ENCODE results near the gene CACNG1. TPM values are rescaled to one million over a fixed set of nuclear protein-coding genes. Genes with fewer than 3 reads are reported as not detected.
"Not testable (repeated sequence)": the region's sequence is repeated elsewhere in the genome, so short reads cannot be mapped to it uniquely, and the experiment has no call there.

CACNG1 gene
- polyA plus RNA-seq, 1 donor from 2014 or later = 0.77 TPM

DNA sequence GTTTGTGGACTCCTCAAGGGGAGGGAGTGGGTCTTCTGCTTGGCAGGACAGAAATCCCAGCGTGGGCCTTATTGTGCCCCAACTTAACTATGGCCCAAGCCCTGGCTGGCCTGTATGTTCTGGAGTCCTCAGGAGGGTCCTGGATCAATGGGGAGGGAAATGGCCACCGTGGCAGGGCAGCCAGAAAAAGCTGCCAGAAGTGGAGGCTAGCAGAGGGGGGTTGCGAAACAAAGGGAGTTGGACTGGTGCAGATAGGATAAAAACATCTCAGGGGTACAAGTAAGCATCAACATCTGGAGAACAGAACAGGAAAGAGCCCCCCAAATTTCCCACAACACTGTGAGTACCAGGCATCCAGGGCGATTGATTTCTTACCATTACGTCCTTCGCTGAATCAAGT is 3.7 kb upstream of the CACNG1 start:
- TF ChIP-seq EZH2 (IDR thresholded peaks at IDR 0.05; ENCODE audit: borderline replicate concordance, insufficient read depth, low read length, poor library complexity, severe bottlenecking) (no peak), MXI1 (conservative IDR thresholded peaks at IDR 0.05; ENCODE audit: poor library complexity, severe bottlenecking) (no peak), SMC3 (conservative IDR thresholded peaks at IDR 0.05; ENCODE audit: poor library complexity) (no peak), EP300 (conservative IDR thresholded peaks at IDR 0.05; ENCODE audit: poor library complexity, severe bottlenecking) (no peak), POLR2AphosphoS5 (IDR thresholded peaks at IDR 0.05) (no peak), RAD21 (conservative IDR thresholded peaks at IDR 0.05) (no peak), TAF1 (IDR thresholded peaks at IDR 0.05; ENCODE audit: low read depth) (no peak)
- TF ChIP-seq, protein P1, sequence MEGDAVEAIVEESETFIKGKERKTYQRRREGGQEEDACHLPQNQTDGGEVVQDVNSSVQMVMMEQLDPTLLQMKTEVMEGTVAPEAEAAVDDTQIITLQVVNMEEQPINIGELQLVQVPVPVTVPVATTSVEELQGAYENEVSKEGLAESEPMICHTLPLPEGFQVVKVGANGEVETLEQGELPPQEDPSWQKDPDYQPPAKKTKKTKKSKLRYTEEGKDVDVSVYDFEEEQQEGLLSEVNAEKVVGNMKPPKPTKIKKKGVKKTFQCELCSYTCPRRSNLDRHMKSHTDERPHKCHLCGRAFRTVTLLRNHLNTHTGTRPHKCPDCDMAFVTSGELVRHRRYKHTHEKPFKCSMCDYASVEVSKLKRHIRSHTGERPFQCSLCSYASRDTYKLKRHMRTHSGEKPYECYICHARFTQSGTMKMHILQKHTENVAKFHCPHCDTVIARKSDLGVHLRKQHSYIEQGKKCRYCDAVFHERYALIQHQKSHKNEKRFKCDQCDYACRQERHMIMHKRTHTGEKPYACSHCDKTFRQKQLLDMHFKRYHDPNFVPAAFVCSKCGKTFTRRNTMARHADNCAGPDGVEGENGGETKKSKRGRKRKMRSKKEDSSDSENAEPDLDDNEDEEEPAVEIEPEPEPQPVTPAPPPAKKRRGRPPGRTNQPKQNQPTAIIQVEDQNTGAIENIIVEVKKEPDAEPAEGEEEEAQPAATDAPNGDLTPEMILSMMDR (IDR thresholded peaks at IDR 0.05; ENCODE audit: poor library complexity, severe bottlenecking) = no peak
- TF ChIP-seq, protein P2, sequence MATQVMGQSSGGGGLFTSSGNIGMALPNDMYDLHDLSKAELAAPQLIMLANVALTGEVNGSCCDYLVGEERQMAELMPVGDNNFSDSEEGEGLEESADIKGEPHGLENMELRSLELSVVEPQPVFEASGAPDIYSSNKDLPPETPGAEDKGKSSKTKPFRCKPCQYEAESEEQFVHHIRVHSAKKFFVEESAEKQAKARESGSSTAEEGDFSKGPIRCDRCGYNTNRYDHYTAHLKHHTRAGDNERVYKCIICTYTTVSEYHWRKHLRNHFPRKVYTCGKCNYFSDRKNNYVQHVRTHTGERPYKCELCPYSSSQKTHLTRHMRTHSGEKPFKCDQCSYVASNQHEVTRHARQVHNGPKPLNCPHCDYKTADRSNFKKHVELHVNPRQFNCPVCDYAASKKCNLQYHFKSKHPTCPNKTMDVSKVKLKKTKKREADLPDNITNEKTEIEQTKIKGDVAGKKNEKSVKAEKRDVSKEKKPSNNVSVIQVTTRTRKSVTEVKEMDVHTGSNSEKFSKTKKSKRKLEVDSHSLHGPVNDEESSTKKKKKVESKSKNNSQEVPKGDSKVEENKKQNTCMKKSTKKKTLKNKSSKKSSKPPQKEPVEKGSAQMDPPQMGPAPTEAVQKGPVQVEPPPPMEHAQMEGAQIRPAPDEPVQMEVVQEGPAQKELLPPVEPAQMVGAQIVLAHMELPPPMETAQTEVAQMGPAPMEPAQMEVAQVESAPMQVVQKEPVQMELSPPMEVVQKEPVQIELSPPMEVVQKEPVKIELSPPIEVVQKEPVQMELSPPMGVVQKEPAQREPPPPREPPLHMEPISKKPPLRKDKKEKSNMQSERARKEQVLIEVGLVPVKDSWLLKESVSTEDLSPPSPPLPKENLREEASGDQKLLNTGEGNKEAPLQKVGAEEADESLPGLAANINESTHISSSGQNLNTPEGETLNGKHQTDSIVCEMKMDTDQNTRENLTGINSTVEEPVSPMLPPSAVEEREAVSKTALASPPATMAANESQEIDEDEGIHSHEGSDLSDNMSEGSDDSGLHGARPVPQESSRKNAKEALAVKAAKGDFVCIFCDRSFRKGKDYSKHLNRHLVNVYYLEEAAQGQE (IDR thresholded peaks at IDR 0.05; ENCODE audit: borderline replicate concordance) = no peak
- no peaks in the 10 kb centered on the region for H3K9me3 ChIP-seq (ENCODE audit: low read length)
- no peaks in the 10 kb centered on the region for H3K79me2 ChIP-seq (replicated peaks; ENCODE audit: insufficient read depth, low read length)
- H3K27me3 ChIP-seq (ENCODE audit: insufficient read depth, low read depth, low read length) = no peaks in the 10 kb centered on the region
- H3K27ac ChIP-seq (ENCODE audit: low read length) = no peak overlapping the region
- H3F3A ChIP-seq (ENCODE audit: insufficient read depth, low read length, poor library complexity, severe bottlenecking) = no peaks in the 10 kb centered on the region
- no peaks in the 10 kb centered on the region for H3K9me2 ChIP-seq (ENCODE audit: insufficient read depth, low read length)
- no peaks in the 10 kb centered on the region for H3K36me3 ChIP-seq (ENCODE audit: insufficient read depth, low read length)
- no peak overlapping the region for H3K9ac ChIP-seq (ENCODE audit: low read length)
- no peak overlapping the region for H3K4me2 ChIP-seq (ENCODE audit: low read length)
- H4K20me1 ChIP-seq (ENCODE audit: insufficient read depth) = no peaks in the 10 kb centered on the region
- H2AFZ ChIP-seq (ENCODE audit: low read depth, low read length) = no peak overlapping the region
- no peak overlapping the region for H3K4me3 ChIP-seq (ENCODE audit: low read length)

DNA sequence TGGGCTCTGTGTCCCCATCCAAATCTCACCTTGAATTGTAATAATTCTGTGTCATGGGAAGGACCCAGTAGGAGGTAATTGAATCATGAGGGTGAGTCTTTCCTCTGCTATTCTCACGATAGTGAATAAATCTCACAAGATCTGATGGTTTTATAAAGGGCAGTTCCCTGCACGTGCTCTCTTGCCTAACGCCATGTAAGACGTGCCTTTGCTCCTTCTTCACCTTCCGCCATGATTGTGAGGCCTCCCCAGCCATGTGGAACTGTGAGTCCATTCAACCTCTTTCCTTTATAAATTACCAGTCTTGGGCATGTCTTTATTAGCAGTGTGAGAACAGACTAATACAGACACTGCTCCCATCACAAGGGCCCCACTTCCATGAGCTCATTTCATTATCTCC is 3.2 kb upstream of the CACNG1 start:
- not testable (repeated sequence) for H3K36me3 ChIP-seq (ENCODE audit: insufficient read depth, low read length); H3K79me2 ChIP-seq (replicated peaks; ENCODE audit: insufficient read depth, low read length); H4K20me1 ChIP-seq (ENCODE audit: insufficient read depth); H3K4me3 ChIP-seq (ENCODE audit: low read length); H3K9ac ChIP-seq (ENCODE audit: low read length); H3K9me3 ChIP-seq (ENCODE audit: low read length); H2AFZ ChIP-seq (ENCODE audit: low read depth, low read length); H3K9me2 ChIP-seq (ENCODE audit: insufficient read depth, low read length); H3K27me3 ChIP-seq (ENCODE audit: insufficient read depth, low read depth, low read length); H3K4me2 ChIP-seq (ENCODE audit: low read length); H3K27ac ChIP-seq (ENCODE audit: low read length); H3F3A ChIP-seq (ENCODE audit: insufficient read depth, low read length, poor library complexity, severe bottlenecking)

DNA sequence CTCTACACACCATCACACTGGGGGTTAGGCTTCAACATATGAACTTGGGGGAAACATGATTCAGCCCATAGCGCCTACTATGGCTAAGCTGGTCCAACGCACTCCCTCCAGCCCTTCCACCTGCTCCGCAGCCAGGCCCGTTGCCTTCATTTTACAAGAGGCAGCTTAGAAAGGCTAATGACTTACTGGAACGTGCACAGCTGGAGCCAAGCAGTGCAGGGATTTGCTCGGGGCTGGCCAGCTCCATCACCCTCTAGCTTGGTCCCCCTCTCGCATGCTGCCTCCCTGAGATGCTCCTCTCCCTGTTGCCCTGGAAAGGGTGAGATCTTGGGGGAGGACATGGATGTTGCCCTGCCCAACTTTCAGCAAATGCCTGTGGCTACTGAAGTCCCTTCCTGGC is 2.8 kb upstream of the CACNG1 start:
- Histone ChIP-seq H2AFZ (ENCODE audit: low read depth, low read length) (no peak overlapping the region), H3K36me3 (ENCODE audit: insufficient read depth, low read length) (no peaks in the 10 kb centered on the region), H3K9me2 (ENCODE audit: insufficient read depth, low read length) (no peaks in the 10 kb centered on the region), H3F3A (ENCODE audit: insufficient read depth, low read length, poor library complexity, severe bottlenecking) (no peaks in the 10 kb centered on the region), H3K9me3 (ENCODE audit: low read length) (no peaks in the 10 kb centered on the region), H3K4me2 (ENCODE audit: low read length) (no peak overlapping the region), H3K79me2 (replicated peaks; ENCODE audit: insufficient read depth, low read length) (no peaks in the 10 kb centered on the region), H3K27me3 (ENCODE audit: insufficient read depth, low read depth, low read length) (no peaks in the 10 kb centered on the region), H3K4me3 (ENCODE audit: low read length) (no peak overlapping the region), H3K9ac (ENCODE audit: low read length) (no peak overlapping the region), H4K20me1 (ENCODE audit: insufficient read depth) (no peaks in the 10 kb centered on the region), H3K27ac (ENCODE audit: low read length) (no peak overlapping the region)
- TF ChIP-seq SMC3 (conservative IDR thresholded peaks at IDR 0.05; ENCODE audit: poor library complexity) (no peak), EP300 (conservative IDR thresholded peaks at IDR 0.05; ENCODE audit: poor library complexity, severe bottlenecking) (no peak), TAF1 (IDR thresholded peaks at IDR 0.05; ENCODE audit: low read depth) (no peak), RAD21 (conservative IDR thresholded peaks at IDR 0.05) (no peak)
- TF ChIP-seq, protein P2 (IDR thresholded peaks at IDR 0.05; ENCODE audit: borderline replicate concordance) = no peak
- TF ChIP-seq, protein P1 (IDR thresholded peaks at IDR 0.05; ENCODE audit: poor library complexity, severe bottlenecking) = no peak

All from neural cell (in vitro differentiated cells).